GM12874 (cell line): ENCODE results near the gene MLST8.

ENCODE experiments used
- TF ChIP-seq, protein P1 (sequence below): IDR thresholded peaks from 2 replicates; pipeline ENCODE4 v1.5.1; 2011; ENCODE audit warnings: low read depth, mild to moderate bottlenecking, control low read depth, low read length, moderate library complexity; ENCODE audit not compliant: insufficient read depth

Gene MLST8

DNA sequence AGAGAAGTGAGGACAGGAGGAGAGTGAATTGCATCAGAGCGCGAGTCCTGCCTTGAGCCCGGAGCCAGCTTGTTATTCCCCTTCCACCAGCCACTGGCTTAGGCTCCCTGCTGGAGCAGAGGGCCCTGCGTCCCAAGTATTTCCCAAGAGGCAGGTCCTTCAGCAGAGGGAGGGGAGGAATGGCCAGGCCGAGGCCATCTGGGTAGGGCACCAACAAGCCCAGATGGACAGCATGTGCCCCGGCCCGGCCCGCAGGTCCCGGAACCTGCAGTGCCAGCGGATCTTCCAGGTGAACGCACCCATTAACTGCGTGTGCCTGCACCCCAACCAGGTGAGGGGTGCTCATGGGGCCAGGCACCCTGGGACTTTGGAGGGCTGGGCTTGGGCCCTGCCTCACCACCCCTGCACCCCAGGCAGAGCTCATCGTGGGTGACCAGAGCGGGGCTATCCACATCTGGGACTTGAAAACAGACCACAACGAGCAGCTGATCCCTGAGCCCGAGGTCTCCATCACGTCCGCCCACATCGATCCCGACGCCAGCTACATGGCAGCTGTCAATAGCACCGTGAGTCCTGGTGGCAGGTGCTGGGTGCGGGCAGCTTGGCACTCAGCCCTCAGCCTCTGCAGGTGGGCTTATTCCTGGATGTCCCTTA, 1.7 kb downstream of the MLST8 start:
- TF ChIP-seq, protein P1, sequence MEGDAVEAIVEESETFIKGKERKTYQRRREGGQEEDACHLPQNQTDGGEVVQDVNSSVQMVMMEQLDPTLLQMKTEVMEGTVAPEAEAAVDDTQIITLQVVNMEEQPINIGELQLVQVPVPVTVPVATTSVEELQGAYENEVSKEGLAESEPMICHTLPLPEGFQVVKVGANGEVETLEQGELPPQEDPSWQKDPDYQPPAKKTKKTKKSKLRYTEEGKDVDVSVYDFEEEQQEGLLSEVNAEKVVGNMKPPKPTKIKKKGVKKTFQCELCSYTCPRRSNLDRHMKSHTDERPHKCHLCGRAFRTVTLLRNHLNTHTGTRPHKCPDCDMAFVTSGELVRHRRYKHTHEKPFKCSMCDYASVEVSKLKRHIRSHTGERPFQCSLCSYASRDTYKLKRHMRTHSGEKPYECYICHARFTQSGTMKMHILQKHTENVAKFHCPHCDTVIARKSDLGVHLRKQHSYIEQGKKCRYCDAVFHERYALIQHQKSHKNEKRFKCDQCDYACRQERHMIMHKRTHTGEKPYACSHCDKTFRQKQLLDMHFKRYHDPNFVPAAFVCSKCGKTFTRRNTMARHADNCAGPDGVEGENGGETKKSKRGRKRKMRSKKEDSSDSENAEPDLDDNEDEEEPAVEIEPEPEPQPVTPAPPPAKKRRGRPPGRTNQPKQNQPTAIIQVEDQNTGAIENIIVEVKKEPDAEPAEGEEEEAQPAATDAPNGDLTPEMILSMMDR, result no peak

DNA sequence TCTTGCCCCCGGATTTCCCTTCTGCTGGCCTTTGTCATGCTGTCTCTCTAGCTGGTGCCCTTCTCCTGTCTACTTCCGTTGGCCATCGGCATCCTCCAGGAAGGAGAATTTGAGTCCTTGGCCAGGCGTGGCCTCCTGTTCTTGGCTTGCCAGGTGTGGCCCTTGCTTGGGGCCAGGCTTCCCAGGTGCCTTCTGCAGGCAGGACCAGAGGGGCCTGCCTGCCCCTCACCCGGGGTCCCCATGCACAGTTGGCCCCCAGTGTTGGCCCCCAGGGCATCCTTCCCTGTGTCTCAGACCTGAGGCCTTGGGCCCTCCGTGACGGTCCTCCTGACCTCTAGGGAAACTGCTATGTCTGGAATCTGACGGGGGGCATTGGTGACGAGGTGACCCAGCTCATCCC, 2.6 kb downstream of the MLST8 start:
- TF ChIP-seq, protein P1, result no peak

DNA sequence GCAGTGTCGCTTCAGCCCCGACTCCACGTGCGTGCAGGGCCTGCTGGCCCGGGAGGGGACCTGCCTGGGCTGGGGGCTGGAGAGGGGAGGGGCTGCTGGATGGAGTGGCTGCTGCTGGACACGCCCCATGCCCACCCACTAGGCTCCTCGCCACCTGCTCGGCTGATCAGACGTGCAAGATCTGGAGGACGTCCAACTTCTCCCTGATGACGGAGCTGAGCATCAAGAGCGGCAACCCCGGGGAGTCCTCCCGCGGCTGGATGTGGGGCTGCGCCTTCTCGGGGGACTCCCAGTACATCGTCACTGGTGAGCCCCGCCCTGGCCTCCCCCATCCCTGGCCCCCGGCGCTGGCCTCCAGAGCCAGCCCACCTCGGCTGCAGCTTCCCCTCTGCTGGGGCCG, 3.1 kb downstream of the MLST8 start:
- TF ChIP-seq, protein P1, result no peak

DNA sequence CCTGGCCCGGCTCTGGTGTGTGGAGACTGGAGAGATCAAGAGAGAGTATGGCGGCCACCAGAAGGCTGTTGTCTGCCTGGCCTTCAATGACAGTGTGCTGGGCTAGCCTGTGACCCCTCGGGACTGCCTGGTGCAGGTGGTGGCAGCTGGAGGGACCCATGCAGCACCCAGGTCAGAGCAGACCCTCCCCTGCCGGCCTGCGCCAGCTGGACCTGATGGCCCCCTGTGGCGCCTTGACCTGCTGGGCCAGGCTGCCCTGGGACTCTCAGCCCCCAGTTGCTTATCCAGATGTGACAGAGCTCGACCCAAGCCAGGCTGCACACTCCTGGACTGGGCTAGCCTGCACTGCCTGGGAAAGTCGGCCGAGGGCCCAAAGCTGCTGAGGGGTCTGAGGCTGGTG, 3.5 kb downstream of the MLST8 start:
- TF ChIP-seq, protein P1, result no peak

DNA sequence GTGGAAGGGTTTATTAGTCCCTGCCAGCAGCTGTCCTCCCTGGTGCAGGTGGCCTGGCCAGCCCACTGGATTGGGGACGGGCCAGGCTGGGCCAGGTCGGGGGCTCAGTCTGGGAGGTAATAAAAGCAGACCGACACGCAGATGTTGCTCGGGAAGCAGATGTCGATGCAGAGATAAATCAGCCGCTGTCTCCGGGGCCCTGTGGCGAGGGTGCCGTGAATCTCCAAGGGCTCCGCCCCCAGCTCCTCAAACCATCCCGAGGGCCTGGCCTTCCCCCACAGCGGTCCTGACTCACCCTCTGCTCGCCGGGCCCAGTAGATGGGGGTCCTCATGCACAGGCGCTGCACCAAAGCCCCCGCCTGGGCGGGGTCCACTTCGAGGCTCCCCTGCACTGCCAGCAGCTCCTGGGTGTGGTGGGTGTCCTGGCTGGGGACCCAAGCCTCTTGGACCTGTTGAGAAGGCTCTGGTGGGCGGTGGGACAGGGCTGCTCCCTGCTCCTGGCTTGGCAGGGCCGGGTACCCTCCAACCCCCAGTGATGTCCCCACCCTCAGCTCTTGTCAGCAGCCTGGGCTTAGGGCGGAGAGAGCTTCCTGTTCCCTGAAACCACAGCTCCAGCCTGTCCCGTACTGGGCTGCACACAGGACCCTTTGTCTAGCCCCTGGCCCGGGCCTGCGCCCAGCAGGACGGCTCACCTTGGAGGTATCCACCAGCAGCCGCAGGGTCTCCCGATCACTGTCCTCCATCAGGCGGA, 4.2 kb downstream of the MLST8 start:
- TF ChIP-seq, protein P1, result no peak

DNA sequence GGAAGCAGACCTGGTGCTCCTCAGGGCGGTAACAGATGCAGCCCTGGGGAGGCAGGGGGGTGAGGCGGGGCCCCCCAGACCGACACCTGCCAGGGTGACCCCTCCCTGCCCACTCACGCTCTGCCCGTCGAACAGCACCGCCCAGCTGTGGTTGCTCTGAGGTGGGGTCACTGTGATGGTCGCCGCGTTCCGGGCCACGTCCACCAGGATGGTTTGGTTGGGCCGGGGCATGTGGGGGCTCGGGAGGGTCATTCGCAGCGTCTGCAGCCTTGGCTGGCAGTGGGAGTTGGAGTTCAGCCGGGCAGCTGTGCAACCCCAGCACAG, 4.7 kb downstream of the MLST8 start:
- TF ChIP-seq, protein P1, result no peak

DNA sequence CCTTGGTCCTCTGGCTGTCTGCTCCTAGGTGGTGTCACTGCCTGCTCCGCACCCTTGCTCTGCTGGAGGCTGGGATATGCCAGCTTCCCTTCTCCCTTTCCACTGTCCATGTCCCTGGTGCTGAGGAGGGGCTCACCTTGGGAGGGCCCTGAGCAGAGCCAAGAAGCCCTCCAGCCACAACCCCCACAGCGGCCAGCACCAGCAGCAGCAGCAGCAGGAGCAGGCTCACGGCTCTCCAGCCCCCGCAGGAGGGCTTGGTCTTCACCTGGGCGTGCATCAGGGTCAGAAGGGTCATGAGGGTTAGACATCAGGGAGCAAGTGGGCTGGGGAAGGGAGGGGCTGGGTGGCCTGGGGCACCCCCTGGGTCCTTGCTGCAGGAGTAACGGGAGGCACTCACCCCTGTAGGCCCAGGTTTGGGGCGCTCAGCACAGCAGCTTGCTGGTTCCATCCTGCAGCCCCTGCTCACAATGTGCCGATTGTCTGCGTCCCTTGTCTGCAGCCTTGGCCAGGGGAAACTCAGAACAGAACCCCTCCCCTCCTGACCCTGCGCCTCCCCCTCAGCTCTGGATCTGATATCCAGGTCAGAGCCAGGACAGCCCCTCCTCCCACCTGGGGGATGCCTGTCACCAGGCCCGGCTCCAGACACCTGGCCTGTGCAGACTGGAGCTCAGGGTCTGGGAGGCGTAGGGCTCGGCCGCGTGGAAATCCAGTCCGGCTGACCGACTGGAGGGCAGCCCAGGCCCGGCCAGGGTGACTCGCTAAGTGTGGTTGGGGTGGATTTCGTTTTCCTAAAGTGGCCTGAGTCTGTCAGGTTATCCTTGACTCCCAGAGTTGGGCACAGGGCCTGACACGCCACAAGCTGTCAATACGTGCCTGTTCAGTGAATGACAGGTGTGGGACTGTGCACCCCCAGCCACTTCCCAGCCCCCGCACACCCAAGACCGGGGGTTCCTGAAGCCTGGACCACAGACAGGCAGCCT, 5.4 kb downstream of the MLST8 start, which contains the start of gene BRICD5:
BRICD5 (minus strand) TSS at position 478 of the 980 bp plus-strand sequence; CDS start at position 448, 30 bp downstream.
- TF ChIP-seq, protein P1, result no peak
